ENCODE results near the gene STK11.

GRCh38 chr19:1163283-1163933, 42.2 kb upstream of the STK11 start:
- TF ChIP-seq CTCF (IDR thresholded peaks at IDR 0.05) (no peak), POLR2A (IDR thresholded peaks at IDR 0.05) (no peak), POLR2AphosphoS5 (IDR thresholded peaks at IDR 0.05) (no peak)

Measured in breast epithelium (tissue), 3 donors.